ENCODE results near the gene RARRES2.

RARRES2 gene

GRCh38 chr7:150332852-150333635 lies 8.4 kb downstream of the RARRES2 start:
- Histone ChIP-seq H2BK5ac (ENCODE audit: low read depth, low read length, poor library complexity, severe bottlenecking) (no peak overlapping the region), H3K4me1 (ENCODE audit: control insufficient read depth, insufficient read depth, low read depth, low read length) (no peaks in the 10 kb centered on the region), H2AK5ac (ENCODE audit: low read length, severe bottlenecking) (no peak overlapping the region), H2AFZ (ENCODE audit: low read depth, low read length) (no peak overlapping the region), H3K23ac (ENCODE audit: low read length in 2 of 2) (no peak overlapping the region), H3K4ac (ENCODE audit: low read depth in 1 of 2, low read length in 2 of 2) (no peak overlapping the region), H3K14ac (ENCODE audit: low read length in 2 of 2) (no peak overlapping the region), H2BK120ac (ENCODE audit: low read depth, low read length) (no peak overlapping the region), H3K9me3 (ENCODE audit: control insufficient read depth, low read length) (no peaks in the 10 kb centered on the region), H4K91ac (ENCODE audit: low read length) (no peak overlapping the region), H3K9ac (ENCODE audit: low read length) (no peak overlapping the region), H2BK12ac (ENCODE audit: low read length in 2 of 2) (no peak overlapping the region), H3K36me3 (ENCODE audit: control insufficient read depth in 1 of 2, insufficient read depth in 2 of 2, low read depth in 1 of 2, low read length in 2 of 2) (no peaks in the 10 kb centered on the region), H3K4me3 (ENCODE audit: insufficient read depth in 1 of 2, low read depth in 1 of 2, low read length in 2 of 2) (no peak overlapping the region), H4K8ac (ENCODE audit: low read length) (no peak overlapping the region), H3K27ac (ENCODE audit: low read length, poor library complexity, severe bottlenecking) (no peak overlapping the region), H3K18ac (ENCODE audit: low read depth in 1 of 2, low read length in 2 of 2) (no peak overlapping the region), H3K4me2 (ENCODE audit: low read length, poor library complexity, severe bottlenecking) (no peak overlapping the region), H3K27me3 (ENCODE audit: control insufficient read depth in 1 of 2, insufficient read depth in 1 of 2, low read length in 2 of 2) (peaks cover 14 to 21% of the 10 kb centered on the region in 2 experiments), H2BK15ac (ENCODE audit: low read depth, poor library complexity, severe bottlenecking) (no peak overlapping the region), H3K79me1 (replicated peaks; ENCODE audit: low read length, poor library complexity, severe bottlenecking) (no peaks in the 10 kb centered on the region)
- WGBS = 89% methylated on average over 18 of the region's 18 CpGs
- DNase-seq = no peak

DNA sequence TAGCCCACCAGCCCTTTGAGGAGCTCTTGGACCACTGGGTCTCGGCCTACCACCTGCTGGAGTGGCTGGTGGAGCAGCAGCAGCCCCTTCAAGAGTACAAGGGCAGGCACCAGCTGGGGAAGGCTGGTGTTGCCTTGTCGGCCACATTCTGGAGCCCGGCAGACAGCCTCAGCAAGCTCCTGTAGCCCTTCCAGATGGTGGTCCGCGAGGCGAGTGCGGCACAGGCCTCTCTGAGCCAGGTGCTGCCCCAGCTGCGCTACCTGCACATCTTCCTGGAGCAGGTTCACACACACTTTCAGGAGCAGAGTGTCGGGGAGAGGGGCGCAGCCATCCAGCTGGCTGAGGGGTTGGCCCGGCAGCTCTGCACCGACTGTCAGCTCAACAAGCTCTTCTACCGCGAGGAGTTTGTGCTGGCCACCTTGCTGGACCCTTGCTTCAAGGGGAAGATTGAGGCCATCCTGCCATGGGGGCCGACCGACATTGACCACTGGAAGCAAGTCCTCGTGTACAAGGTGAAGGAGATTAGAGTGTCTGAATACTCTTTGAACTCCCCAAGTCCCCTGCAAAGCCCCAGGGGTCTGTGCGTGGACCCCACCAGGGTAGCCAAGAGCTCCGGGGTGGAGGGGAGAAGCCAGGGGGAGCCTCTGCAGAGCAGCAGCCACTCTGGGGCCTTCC lies 11.1 kb downstream of the RARRES2 start:
- no peak overlapping the region for H3K4me3 ChIP-seq (ENCODE audit: insufficient read depth in 1 of 2, low read depth in 1 of 2, low read length in 2 of 2)
- no peak overlapping the region for H2BK5ac ChIP-seq (ENCODE audit: low read depth, low read length, poor library complexity, severe bottlenecking)
- no peak overlapping the region for H3K14ac ChIP-seq (ENCODE audit: low read length in 2 of 2)
- H3K9ac ChIP-seq (ENCODE audit: low read length) = no peak overlapping the region
- no peak overlapping the region for H4K91ac ChIP-seq (ENCODE audit: low read length)
- no peak overlapping the region for H2AK5ac ChIP-seq (ENCODE audit: low read length, severe bottlenecking)
- no peaks in the 10 kb centered on the region for H3K9me3 ChIP-seq (ENCODE audit: control insufficient read depth, low read length)
- no peak overlapping the region for H2BK15ac ChIP-seq (ENCODE audit: low read depth, poor library complexity, severe bottlenecking)
- no peaks in the 10 kb centered on the region for H3K79me1 ChIP-seq (replicated peaks; ENCODE audit: low read length, poor library complexity, severe bottlenecking)
- no peaks in the 10 kb centered on the region for H3K4me1 ChIP-seq (ENCODE audit: control insufficient read depth, insufficient read depth, low read depth, low read length)
- H2AFZ ChIP-seq (ENCODE audit: low read depth, low read length) = no peak overlapping the region
- DNase-seq = no peak
- no peak overlapping the region for H3K4ac ChIP-seq (ENCODE audit: low read depth in 1 of 2, low read length in 2 of 2)
- no peak overlapping the region for H3K4me2 ChIP-seq (ENCODE audit: low read length, poor library complexity, severe bottlenecking)
- H3K18ac ChIP-seq (ENCODE audit: low read depth in 1 of 2, low read length in 2 of 2) = no peak overlapping the region
- peaks cover 9 to 12% of the 10 kb centered on the region in 2 experiments for H3K27me3 ChIP-seq (ENCODE audit: control insufficient read depth in 1 of 2, insufficient read depth in 1 of 2, low read length in 2 of 2)
- H4K8ac ChIP-seq (ENCODE audit: low read length) = no peak overlapping the region
- no peak overlapping the region for H3K23ac ChIP-seq (ENCODE audit: low read length in 2 of 2)
- no peak overlapping the region for H2BK120ac ChIP-seq (ENCODE audit: low read depth, low read length)
- H3K36me3 ChIP-seq (ENCODE audit: control insufficient read depth in 1 of 2, insufficient read depth in 2 of 2, low read depth in 1 of 2, low read length in 2 of 2) = no peaks in the 10 kb centered on the region
- WGBS = 95% methylated on average over 19 of the region's 19 CpGs
- no peak overlapping the region for H2BK12ac ChIP-seq (ENCODE audit: low read length in 2 of 2)
- no peak overlapping the region for H3K27ac ChIP-seq (ENCODE audit: low read length, poor library complexity, severe bottlenecking)

DNA sequence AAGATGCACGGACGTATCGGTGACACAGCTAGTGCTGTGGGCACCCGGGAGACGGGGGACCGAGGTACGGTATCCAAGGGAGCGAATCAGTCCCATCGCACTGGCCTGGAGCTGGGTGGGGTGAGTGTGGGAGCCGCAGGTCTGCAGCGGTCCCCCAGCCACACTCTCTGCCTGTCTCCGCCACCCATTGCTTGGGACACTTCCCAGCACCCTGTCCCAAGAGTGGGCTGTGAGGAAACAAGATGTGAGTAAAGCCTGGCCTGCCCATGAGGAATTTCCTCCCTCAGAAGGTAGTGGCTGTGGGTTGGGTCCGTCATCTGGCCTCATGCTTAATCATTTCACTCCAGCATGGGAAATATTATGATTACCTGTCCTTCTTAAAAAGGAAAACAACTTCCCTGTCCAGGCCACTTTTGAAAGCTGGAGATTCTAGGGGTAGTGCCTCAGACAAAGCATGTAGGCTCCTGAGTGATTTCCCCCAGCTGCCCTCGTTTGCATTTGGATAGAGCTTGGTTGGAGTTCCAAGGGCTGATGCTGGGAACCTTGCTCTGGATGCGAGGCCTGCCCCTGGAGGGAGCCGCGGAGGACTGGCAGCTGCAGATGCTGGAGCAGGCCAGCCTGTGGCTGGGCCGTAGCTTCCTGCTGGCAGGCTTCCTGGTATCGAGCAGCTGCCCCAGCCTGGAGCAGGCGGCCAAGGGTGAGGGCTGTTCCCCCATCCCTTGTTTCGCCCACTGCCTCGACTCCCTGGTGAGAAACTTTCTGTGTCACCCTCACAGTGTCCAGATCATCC lies 11.9 kb downstream of the RARRES2 start:
- Histone ChIP-seq H3K4me1 (ENCODE audit: control insufficient read depth, insufficient read depth, low read depth, low read length) (no peaks in the 10 kb centered on the region), H3K9me3 (ENCODE audit: control insufficient read depth, low read length) (no peaks in the 10 kb centered on the region), H2BK120ac (ENCODE audit: low read depth, low read length) (no peak overlapping the region), H3K79me1 (replicated peaks; ENCODE audit: low read length, poor library complexity, severe bottlenecking) (no peaks in the 10 kb centered on the region), H3K4me2 (ENCODE audit: low read length, poor library complexity, severe bottlenecking) (no peak overlapping the region), H4K91ac (ENCODE audit: low read length) (no peak overlapping the region), H2AFZ (ENCODE audit: low read depth, low read length) (no peak overlapping the region), H2BK12ac (ENCODE audit: low read length in 2 of 2) (no peak overlapping the region), H2BK15ac (ENCODE audit: low read depth, poor library complexity, severe bottlenecking) (no peak overlapping the region), H3K4me3 (ENCODE audit: insufficient read depth in 1 of 2, low read depth in 1 of 2, low read length in 2 of 2) (no peak overlapping the region), H3K36me3 (ENCODE audit: control insufficient read depth in 1 of 2, insufficient read depth in 2 of 2, low read depth in 1 of 2, low read length in 2 of 2) (no peaks in the 10 kb centered on the region), H3K23ac (ENCODE audit: low read length in 2 of 2) (no peak overlapping the region), H3K27me3 (ENCODE audit: control insufficient read depth in 1 of 2, insufficient read depth in 1 of 2, low read length in 2 of 2) (peaks cover 12 to 13% of the 10 kb centered on the region in 2 experiments), H2BK5ac (ENCODE audit: low read depth, low read length, poor library complexity, severe bottlenecking) (no peak overlapping the region), H3K4ac (ENCODE audit: low read depth in 1 of 2, low read length in 2 of 2) (no peak overlapping the region), H2AK5ac (ENCODE audit: low read length, severe bottlenecking) (no peak overlapping the region), H3K18ac (ENCODE audit: low read depth in 1 of 2, low read length in 2 of 2) (no peak overlapping the region), H3K9ac (ENCODE audit: low read length) (no peak overlapping the region), H4K8ac (ENCODE audit: low read length) (no peak overlapping the region), H3K14ac (ENCODE audit: low read length in 2 of 2) (no peak overlapping the region), H3K27ac (ENCODE audit: low read length, poor library complexity, severe bottlenecking) (no peak overlapping the region)
- WGBS = 80% methylated on average over 22 of the region's 22 CpGs
- DNase-seq = no peak

DNA sequence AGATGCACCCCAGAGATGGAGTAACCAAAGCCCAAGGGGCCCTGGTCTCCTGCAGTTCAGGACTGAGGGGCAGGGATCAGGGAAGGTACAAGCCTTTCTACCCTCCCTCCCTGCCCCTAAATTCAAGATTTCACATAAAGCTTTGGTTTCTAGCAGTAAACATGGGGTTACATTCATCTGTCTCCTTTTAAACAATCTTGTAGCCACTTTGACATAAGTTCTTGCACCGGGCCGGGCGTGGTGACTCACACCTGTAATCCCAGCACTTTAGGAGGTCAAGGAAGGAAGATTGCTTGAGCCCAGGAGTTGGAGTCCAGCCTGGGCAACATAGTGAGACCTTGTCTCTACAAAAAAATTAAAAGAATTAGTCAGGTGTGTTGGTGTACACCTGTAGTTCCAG lies 14.1 kb downstream of the RARRES2 start:
- Histone ChIP-seq H3K79me1 (replicated peaks; ENCODE audit: low read length, poor library complexity, severe bottlenecking) (no peaks in the 10 kb centered on the region), H3K4me2 (ENCODE audit: low read length, poor library complexity, severe bottlenecking) (no peak overlapping the region), H3K14ac (ENCODE audit: low read length in 2 of 2) (no peak overlapping the region), H3K4me1 (ENCODE audit: control insufficient read depth, insufficient read depth, low read depth, low read length) (no peaks in the 10 kb centered on the region), H3K4me3 (ENCODE audit: insufficient read depth in 1 of 2, low read depth in 1 of 2, low read length in 2 of 2) (no peak overlapping the region), H3K27me3 (ENCODE audit: control insufficient read depth in 1 of 2, insufficient read depth in 1 of 2, low read length in 2 of 2) (peaks cover 8 to 19% of the 10 kb centered on the region in 2 experiments), H2BK12ac (ENCODE audit: low read length in 2 of 2) (no peak overlapping the region), H2AK5ac (ENCODE audit: low read length, severe bottlenecking) (no peak overlapping the region), H3K23ac (ENCODE audit: low read length in 2 of 2) (no peak overlapping the region), H3K18ac (ENCODE audit: low read depth in 1 of 2, low read length in 2 of 2) (no peak overlapping the region), H2BK15ac (ENCODE audit: low read depth, poor library complexity, severe bottlenecking) (no peak overlapping the region), H4K8ac (ENCODE audit: low read length) (no peak overlapping the region), H4K91ac (ENCODE audit: low read length) (no peak overlapping the region), H3K4ac (ENCODE audit: low read depth in 1 of 2, low read length in 2 of 2) (no peak overlapping the region), H3K36me3 (ENCODE audit: control insufficient read depth in 1 of 2, insufficient read depth in 2 of 2, low read depth in 1 of 2, low read length in 2 of 2) (no peaks in the 10 kb centered on the region), H3K9ac (ENCODE audit: low read length) (no peak overlapping the region), H2BK120ac (ENCODE audit: low read depth, low read length) (no peak overlapping the region), H2BK5ac (ENCODE audit: low read depth, low read length, poor library complexity, severe bottlenecking) (no peak overlapping the region), H2AFZ (ENCODE audit: low read depth, low read length) (no peak overlapping the region), H3K27ac (ENCODE audit: low read length, poor library complexity, severe bottlenecking) (no peak overlapping the region), H3K9me3 (ENCODE audit: control insufficient read depth, low read length) (no peaks in the 10 kb centered on the region)
- DNase-seq = no peak
- WGBS = 79% methylated on average over 3 of the region's 3 CpGs

Data from mesenchymal stem cell (in vitro differentiated cells and primary cell).